Measurements from ENCODE around the gene AP1AR.
A peak's percentile ranks its signal among the peaks of the same experiment; 100 is the strongest.

Gene AP1AR

GRCh38 chr4:112225157-112225556, 6.4 kb upstream of the AP1AR start:
- DNase-seq, result no peak

- DNase-seq, result peak; percentile 95
These were observed 458 bp upstream of the AP1AR start for GRCh38 chr4:112230879-112231778.

- peak; percentile 43 for DNase-seq
These were observed 3.5 kb downstream of the AP1AR start for GRCh38 chr4:112234952-112235609.

GRCh38 chr4:112236040-112236439, 4.5 kb downstream of the AP1AR start:
- no peak for DNase-seq

- DNase-seq, result no peak
These were observed 7.2 kb downstream of the AP1AR start for GRCh38 chr4:112238833-112239232.

- no peak for DNase-seq
These were observed 13.8 kb downstream of the AP1AR start for GRCh38 chr4:112245383-112245782.

- no peak for DNase-seq
These were observed 15.4 kb downstream of the AP1AR start for GRCh38 chr4:112247021-112247420.

- no peak for DNase-seq
These were observed 19.5 kb downstream of the AP1AR start for GRCh38 chr4:112251019-112251643.

GRCh38 chr4:112252234-112252633, 20.6 kb downstream of the AP1AR start:
- DNase-seq, result no peak

GRCh38 chr4:112253382-112254000, 21.9 kb downstream of the AP1AR start:
- peak; percentile 56 for DNase-seq

- no peak for DNase-seq
These were observed 25.5 kb downstream of the AP1AR start for GRCh38 chr4:112257098-112257497.

- DNase-seq, result peak; percentile 42
These were observed 35.2 kb downstream of the AP1AR start for GRCh38 chr4:112266823-112267222.

GRCh38 chr4:112270051-112270450, 38.5 kb downstream of the AP1AR start:
- DNase-seq, result no peak

GRCh38 chr4:112270640-112271421, 39.2 kb downstream of the AP1AR start:
- no peak for DNase-seq

GRCh38 chr4:112272292-112272691, 40.7 kb downstream of the AP1AR start:
- DNase-seq, result no peak

- no peak for DNase-seq
These were observed 43.4 kb downstream of the AP1AR start for GRCh38 chr4:112274959-112275358.

- DNase-seq, result no peak
These were observed 44.5 kb downstream of the AP1AR start for GRCh38 chr4:112276113-112276512.

- DNase-seq, result no peak
These were observed 45.6 kb downstream of the AP1AR start for GRCh38 chr4:112277220-112277619.

GRCh38 chr4:112277705-112278448, 46.3 kb downstream of the AP1AR start:
- no peak for DNase-seq

GRCh38 chr4:112279025-112279881, 47.7 kb downstream of the AP1AR start:
- DNase-seq, result no peak

GRCh38 chr4:112279882-112280315, 48.3 kb downstream of the AP1AR start:
- DNase-seq, result no peak

Data from COR-L47 (cell line).